ENCODE results near the gene SNAP91. TPM values are rescaled to one million over a fixed set of nuclear protein-coding genes. Genes with fewer than 3 reads are reported as not detected.

SNAP91 gene
- total and polyA plus RNA-seq, 2 of the 8 experiments (the other 6 are each of a cell fraction or from before 2014, with no cell fraction given): 1.3 to 1.5 TPM

- TF ChIP-seq CHD7 (IDR thresholded peaks at IDR 0.05; ENCODE audit: insufficient replicate concordance, low read length) (no peak), HDAC6 (IDR thresholded peaks at IDR 0.05; ENCODE audit: low read depth, low read length) (no peak), CTCF (IDR thresholded peaks at IDR 0.05; ENCODE audit: control extremely low read depth in 1 of 3, insufficient read depth in 1 of 3, low read depth in 1 of 3, low read length in 3 of 3) (no peak), MAFK (IDR thresholded peaks at IDR 0.05; ENCODE audit: low read depth, low read length) (no peak), CBX8 (IDR thresholded peaks at IDR 0.05; ENCODE audit: borderline replicate concordance, low read depth, low read length) (no peak), TEAD4 (IDR thresholded peaks at IDR 0.05; ENCODE audit: low read depth, low read length) (no peak), ZNF274 (IDR thresholded peaks at IDR 0.05; ENCODE audit: borderline replicate concordance, extremely low read depth, low read length) (no peak), JUND (IDR thresholded peaks at IDR 0.05; ENCODE audit: low read length) (no peak), RBBP5 (IDR thresholded peaks at IDR 0.05; ENCODE audit: borderline replicate concordance, low read depth, low read length) (no peak)
Measured at GRCh38 chr6:83505356-83505755, 203.5 kb downstream of the SNAP91 start (continued).
